CD4-positive, alpha-beta T cell treated with Interferon gamma for 1 hour (primary cell): ENCODE measurements around the gene GPR89A.

ENCODE experiments used
- DNase-seq: peaks from one replicate; pipeline ENCODE4 v3.0.0-alpha.2; 2020

GPR89A gene

GRCh38 chr1:145719230-145720079 lies 111.7 kb downstream of the GPR89A start, which contains the start of gene CD160:
Gene CD160, plus strand, starts transcription at chr1:145719499. Its CDS starts 8,829 bp downstream, at chr1:145728328.
- no peak for DNase-seq
